HL-60 (cell line): ENCODE data around the gene SRCAP.

Experiments
- DNase-seq, 2 experiments: peaks; one replicate each; pipeline ENCODE4 v3.0.0-alpha.2; 2010 to 2020; ENCODE audit warnings: low read depth in 1 of 2, low spot score in 1 of 2
- H3K27ac ChIP-seq: fragments of 250-450 bp; sonication (Bioruptor Pico); replicated peaks from 2 replicates; pipeline ENCODE4 v1.5.1; 2020; ENCODE audit warnings: mild to moderate bottlenecking, moderate library complexity
- H3K27me3 ChIP-seq: fragments of 250-450 bp; sonication (Bioruptor Pico); 2 replicates; pipeline ENCODE4 v1.5.1; 2021; ENCODE audit warnings: mild to moderate bottlenecking, moderate library complexity; ENCODE audit not compliant: insufficient read depth, poor library complexity, severe bottlenecking
- H3K4me3 ChIP-seq: replicated peaks from 2 replicates; pipeline ENCODE4 v1.5.1; 2011; ENCODE audit warnings: mild to moderate bottlenecking, control low read depth, low read length; ENCODE audit not compliant: insufficient read depth
- CTCF ChIP-seq: IDR thresholded peaks from one replicate; pipeline ENCODE4 v1.5.1; 2011; ENCODE audit warnings: low read length, control low read depth, inconsistent platforms; ENCODE audit not compliant: insufficient read depth
- GABPA ChIP-seq: IDR thresholded peaks from 2 replicates; pipeline ENCODE4 v1.6.1; 2012; ENCODE audit warnings: low read depth
- POLR2AphosphoS5 ChIP-seq: IDR thresholded peaks from 2 replicates; pipeline ENCODE4 v1.6.1; 2012; ENCODE audit warnings: low read depth
- SPI1 ChIP-seq: IDR thresholded peaks from 2 replicates; pipeline ENCODE4 v1.6.1; 2012; ENCODE audit warnings: low read depth, mild to moderate bottlenecking, borderline replicate concordance
- TF ChIP-seq, protein P1 (sequence below): IDR thresholded peaks from 2 replicates; pipeline ENCODE4 v1.6.1; 2012; ENCODE audit warnings: low read depth; ENCODE audit not compliant: insufficient replicate concordance

SRCAP gene

DNA sequence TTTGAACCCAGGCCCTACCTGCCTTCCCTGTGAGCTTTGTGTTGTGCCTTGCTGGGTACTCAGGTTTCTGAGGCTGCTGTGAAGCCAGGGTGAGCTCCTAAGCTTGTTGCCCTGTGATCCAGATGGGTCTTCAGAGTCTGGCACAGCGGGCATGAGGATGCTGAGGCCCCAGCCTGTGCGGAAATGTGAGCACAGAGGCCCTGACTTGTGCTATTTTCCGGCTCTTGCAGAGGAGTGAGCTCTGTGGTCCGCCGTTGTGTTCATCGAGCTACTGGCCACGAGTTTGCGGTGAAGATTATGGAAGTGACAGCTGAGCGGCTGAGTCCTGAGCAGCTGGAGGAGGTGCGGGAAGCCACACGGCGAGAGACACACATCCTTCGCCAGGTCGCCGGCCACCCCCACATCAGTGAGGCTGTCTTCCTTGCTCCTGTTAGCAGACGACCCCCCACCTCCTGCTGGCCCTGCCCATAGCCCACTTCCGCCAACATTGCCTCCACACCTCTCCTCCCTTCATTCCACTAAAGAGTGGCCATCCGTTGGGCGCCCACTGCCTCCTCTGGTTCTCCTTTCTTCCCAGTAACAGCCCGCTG, 52.0 kb downstream of the SRCAP start:
- H3K4me3 ChIP-seq, result no peak overlapping the region
- TF ChIP-seq, protein P1, sequence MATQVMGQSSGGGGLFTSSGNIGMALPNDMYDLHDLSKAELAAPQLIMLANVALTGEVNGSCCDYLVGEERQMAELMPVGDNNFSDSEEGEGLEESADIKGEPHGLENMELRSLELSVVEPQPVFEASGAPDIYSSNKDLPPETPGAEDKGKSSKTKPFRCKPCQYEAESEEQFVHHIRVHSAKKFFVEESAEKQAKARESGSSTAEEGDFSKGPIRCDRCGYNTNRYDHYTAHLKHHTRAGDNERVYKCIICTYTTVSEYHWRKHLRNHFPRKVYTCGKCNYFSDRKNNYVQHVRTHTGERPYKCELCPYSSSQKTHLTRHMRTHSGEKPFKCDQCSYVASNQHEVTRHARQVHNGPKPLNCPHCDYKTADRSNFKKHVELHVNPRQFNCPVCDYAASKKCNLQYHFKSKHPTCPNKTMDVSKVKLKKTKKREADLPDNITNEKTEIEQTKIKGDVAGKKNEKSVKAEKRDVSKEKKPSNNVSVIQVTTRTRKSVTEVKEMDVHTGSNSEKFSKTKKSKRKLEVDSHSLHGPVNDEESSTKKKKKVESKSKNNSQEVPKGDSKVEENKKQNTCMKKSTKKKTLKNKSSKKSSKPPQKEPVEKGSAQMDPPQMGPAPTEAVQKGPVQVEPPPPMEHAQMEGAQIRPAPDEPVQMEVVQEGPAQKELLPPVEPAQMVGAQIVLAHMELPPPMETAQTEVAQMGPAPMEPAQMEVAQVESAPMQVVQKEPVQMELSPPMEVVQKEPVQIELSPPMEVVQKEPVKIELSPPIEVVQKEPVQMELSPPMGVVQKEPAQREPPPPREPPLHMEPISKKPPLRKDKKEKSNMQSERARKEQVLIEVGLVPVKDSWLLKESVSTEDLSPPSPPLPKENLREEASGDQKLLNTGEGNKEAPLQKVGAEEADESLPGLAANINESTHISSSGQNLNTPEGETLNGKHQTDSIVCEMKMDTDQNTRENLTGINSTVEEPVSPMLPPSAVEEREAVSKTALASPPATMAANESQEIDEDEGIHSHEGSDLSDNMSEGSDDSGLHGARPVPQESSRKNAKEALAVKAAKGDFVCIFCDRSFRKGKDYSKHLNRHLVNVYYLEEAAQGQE, result no peak
- no peak for TF ChIP-seq POLR2AphosphoS5
- no peak for TF ChIP-seq GABPA
- no peak for TF ChIP-seq SPI1
- no peak for TF ChIP-seq CTCF
- no peaks in the 10 kb centered on the region for H3K27me3 ChIP-seq
- no peak overlapping the region for H3K27ac ChIP-seq
- no peak for DNase-seq

GRCh38 chr16:30753596-30753995, 54.6 kb downstream of the SRCAP start:
- Histone ChIP-seq H3K4me3 (no peak overlapping the region), H3K27ac (no peak overlapping the region), H3K27me3 (no peaks in the 10 kb centered on the region)
- no peak for TF ChIP-seq CTCF
- TF ChIP-seq GABPA, result no peak
- no peak for DNase-seq

DNA sequence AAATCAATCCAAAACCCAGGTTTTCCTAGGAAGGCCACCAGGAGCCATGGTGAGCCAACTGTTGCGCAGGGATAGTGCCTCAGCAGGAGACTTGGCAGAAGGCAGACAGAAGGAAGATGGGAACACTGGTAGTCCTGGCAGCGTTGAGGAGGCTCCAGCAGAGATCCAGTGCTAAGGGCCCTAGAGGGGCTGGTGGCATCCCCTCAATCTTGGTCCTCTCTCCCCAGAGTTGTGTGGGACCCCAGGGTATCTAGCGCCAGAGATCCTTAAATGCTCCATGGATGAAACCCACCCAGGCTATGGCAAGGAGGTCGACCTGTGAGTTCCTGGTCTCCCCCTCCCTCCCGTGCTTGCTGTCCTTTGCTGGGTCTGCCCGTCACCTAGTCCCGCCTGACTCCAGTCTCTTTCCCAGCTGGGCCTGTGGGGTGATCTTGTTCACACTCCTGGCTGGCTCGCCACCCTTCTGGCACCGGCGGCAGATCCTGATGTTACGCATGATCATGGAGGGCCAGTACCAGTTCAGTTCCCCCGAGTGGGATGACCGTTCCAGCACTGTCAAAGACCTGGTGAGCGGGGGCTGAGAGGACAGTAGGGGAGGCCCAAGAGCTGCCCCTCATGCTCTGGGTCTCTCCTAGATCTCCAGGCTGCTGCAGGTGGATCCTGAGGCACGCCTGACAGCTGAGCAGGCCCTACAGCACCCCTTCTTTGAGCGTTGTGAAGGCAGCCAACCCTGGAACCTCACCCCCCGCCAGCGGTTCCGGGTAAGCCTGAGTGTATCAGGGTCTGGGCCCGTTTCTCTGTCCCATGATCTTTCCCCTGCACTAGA, 57.2 kb downstream of the SRCAP start:
- DNase-seq, result no peak
- Histone ChIP-seq H3K27me3 (no peaks in the 10 kb centered on the region), H3K4me3 (no peak overlapping the region), H3K27ac (no peak overlapping the region)
- TF ChIP-seq SPI1, result no peak
- no peak for TF ChIP-seq GABPA
- TF ChIP-seq, protein P1, result no peak
- TF ChIP-seq CTCF, result no peak
